OCI-LY7 (cell line): ENCODE measurements around the gene MLPH. TPM values are rescaled to one million over a fixed set of nuclear protein-coding genes. Genes with fewer than 3 reads are reported as not detected.

Source experiments
- BruUV-seq: library from RNA; stranded (reverse); fragments of 400-500 nt; replicated peaks from 2 replicates; lab custom pipeline; 2021; lab: Mats Ljungman, UMichigan
- CTCF ChIA-PET: fragments of 300-600 bp; sonication (Branson Sonifier 250); formaldehyde crosslinking; loops from one replicate; lab custom pipeline; 2022; ENCODE audit warnings: antibody characterized with exemption; ENCODE audit not compliant: unreplicated experiment; lab: Charles Lee
- POLR2A ChIA-PET: fragments of 300-600 bp; sonication (Branson Sonifier 250); formaldehyde crosslinking; loops from one replicate; lab custom pipeline; 2022; ENCODE audit warnings: antibody characterized with exemption; lab: Charles Lee
- DNase-seq: peaks from one replicate; pipeline ENCODE4 v3.0.0-alpha.2; 2015; ENCODE audit warnings: low spot score
- H2AFZ ChIP-seq: fragments of 200-600 bp; sonication (generic), shearing (Covaris generic); 2 replicates; pipeline ENCODE4 v1.6.1; 2014; ENCODE audit warnings: mild to moderate bottlenecking, antibody characterized with exemption, low read length, moderate library complexity
- H3K27ac ChIP-seq: fragments of 200-600 bp; sonication (generic); 2 replicates; pipeline ENCODE4 v1.5.1; 2014; ENCODE audit warnings: mixed run types, low read depth, mild to moderate bottlenecking, moderate library complexity, low read length, inconsistent platforms; ENCODE audit not compliant: poor library complexity, severe bottlenecking
- H3K36me3 ChIP-seq: fragments of 200-600 bp; sonication (generic); 2 replicates; pipeline ENCODE4 v1.6.1; 2014; ENCODE audit warnings: mild to moderate bottlenecking, antibody characterized with exemption, low read length, moderate library complexity, mixed read lengths; ENCODE audit not compliant: insufficient read depth
- H3K4me1 ChIP-seq: fragments of 200-600 bp; sonication (generic); 2 replicates; pipeline ENCODE4 v1.5.1; 2014; ENCODE audit warnings: mild to moderate bottlenecking, low read length; ENCODE audit not compliant: insufficient read depth, poor library complexity, severe bottlenecking
- H3K4me2 ChIP-seq: fragments of 200-600 bp; sonication (generic); 2 replicates; pipeline ENCODE4 v1.6.1; 2014; ENCODE audit warnings: mild to moderate bottlenecking, low read length
- H3K4me3 ChIP-seq: fragments of 200-600 bp; sonication (generic); 2 replicates; pipeline ENCODE4 v1.5.1; 2014; ENCODE audit warnings: mild to moderate bottlenecking, low read depth, low read length; ENCODE audit not compliant: poor library complexity, severe bottlenecking
- H3K79me2 ChIP-seq: fragments of 200-600 bp; sonication (generic); 2 replicates; pipeline ENCODE4 v1.6.1; 2016; ENCODE audit warnings: low read depth, mild to moderate bottlenecking, low read length, moderate library complexity, mixed read lengths; ENCODE audit not compliant: insufficient read depth
- H3K9me2 ChIP-seq: fragments of 200-600 bp; sonication (generic); 2 replicates; pipeline ENCODE4 v1.6.1; 2016; ENCODE audit warnings: mild to moderate bottlenecking, low read length, mixed read lengths; ENCODE audit not compliant: insufficient read depth
- H3K9me3 ChIP-seq: fragments of 200-600 bp; sonication (generic); 2 replicates; pipeline ENCODE4 v1.6.1; 2014; ENCODE audit warnings: mild to moderate bottlenecking, mixed run types, low read length, mixed read lengths
- H4K20me1 ChIP-seq: fragments of 200-600 bp; sonication (generic); 2 replicates; pipeline ENCODE4 v1.6.1; 2014; ENCODE audit warnings: mild to moderate bottlenecking, antibody characterized with exemption, low read length, moderate library complexity, mixed read lengths; ENCODE audit not compliant: insufficient read depth
- EZH2phosphoT487 ChIP-seq: fragments of 200-600 bp; sonication (generic); IDR thresholded peaks from 2 replicates; pipeline ENCODE4 v1.6.1; 2018; ENCODE audit warnings: low read depth, borderline replicate concordance, mild to moderate bottlenecking, mixed run types, antibody characterized with exemption, low read length, moderate library complexity, mixed read lengths
- intact Hi-C: fragments of 100-400 bp; cut with micrococcal nuclease; formaldehyde crosslinking; loops from one replicate; pipeline ENCODE4 v1.10.0; 2022; ENCODE audit not compliant: unreplicated experiment
- total RNA-seq, 2 experiments: library from RNA; depleted of rRNA in 1 of 2; stranded (reverse); fragments of >200 nt in 1 of 2; shearing (Covaris generic) in 1 of 2; gene quantifications; 2 replicates each; pipeline ENCODE4 v1.2.3, GENCODE V29; 2014 to 2022
- TF ChIP-seq, protein P1 (sequence below): fragments of 200-600 bp; sonication (generic); conservative IDR thresholded peaks from 2 replicates; pipeline ENCODE4 v1.5.1; 2014; ENCODE audit warnings: mild to moderate bottlenecking, antibody characterized with exemption, low read length, moderate library complexity, mixed read lengths

MLPH gene
- total RNA-seq, 2 experiments from 2014 or later, result not detected

DNA sequence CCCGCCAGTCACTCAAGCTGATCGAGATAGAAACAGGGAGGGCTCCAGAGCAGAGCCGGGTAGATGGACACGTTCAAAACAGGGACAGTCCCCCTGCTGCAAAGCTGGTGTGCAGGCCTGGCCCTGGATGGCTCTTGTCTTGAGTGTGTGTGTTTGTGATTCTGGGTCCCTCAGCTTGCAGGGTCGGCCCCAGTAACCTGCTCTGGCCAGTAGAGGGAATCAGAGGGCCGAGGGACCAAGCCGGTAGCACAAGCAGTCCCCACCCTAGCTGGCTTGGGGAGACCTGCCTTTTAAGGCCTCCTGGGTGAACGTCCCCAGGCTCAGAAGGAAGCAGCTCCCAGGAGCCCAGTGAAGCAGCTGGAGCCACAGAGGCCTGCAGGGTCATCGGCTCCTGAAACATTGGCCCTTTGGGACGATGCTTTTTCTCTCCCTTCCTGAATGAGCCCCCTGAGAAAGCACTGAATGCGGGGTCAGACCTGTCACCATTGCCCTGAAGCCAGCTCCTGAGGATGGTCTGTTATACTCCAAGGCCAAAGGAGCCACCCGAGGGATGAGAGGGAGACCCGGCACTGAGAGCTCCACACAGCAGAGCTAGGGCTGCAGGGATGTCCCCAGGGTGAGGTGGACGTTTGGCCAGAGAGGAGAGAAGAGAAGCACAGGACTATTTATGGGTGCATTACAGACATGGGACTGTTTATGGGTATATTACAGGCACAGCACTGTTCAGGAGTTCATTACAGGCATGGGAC is 15.4 kb upstream of the MLPH start:
- Histone ChIP-seq H3K36me3 (no peaks in the 10 kb centered on the region), H3K27ac (no peak overlapping the region), H2AFZ (no peak overlapping the region), H3K9me3 (no peaks in the 10 kb centered on the region), H3K4me1 (peaks cover 10% of the 10 kb centered on the region), H3K4me3 (no peak overlapping the region), H3K4me2 (no peak overlapping the region), H3K79me2 (no peaks in the 10 kb centered on the region), H4K20me1 (no peaks in the 10 kb centered on the region), H3K9me2 (no peaks in the 10 kb centered on the region)
- intact Hi-C loops, result loop anchor here (1.0 kb wide), 2 partner anchors 101 to 317 kb away; no protein-coding TSS in a partner anchor
- CTCF ChIA-PET, result interaction anchor here (0.5 to 1.1 kb wide), 4 partner anchors 28 to 832 kb away, joined by 3 to 7 read pairs (median 3); no protein-coding TSS in a partner anchor
- no peak for TF ChIP-seq EZH2phosphoT487
- TF ChIP-seq, protein P1, sequence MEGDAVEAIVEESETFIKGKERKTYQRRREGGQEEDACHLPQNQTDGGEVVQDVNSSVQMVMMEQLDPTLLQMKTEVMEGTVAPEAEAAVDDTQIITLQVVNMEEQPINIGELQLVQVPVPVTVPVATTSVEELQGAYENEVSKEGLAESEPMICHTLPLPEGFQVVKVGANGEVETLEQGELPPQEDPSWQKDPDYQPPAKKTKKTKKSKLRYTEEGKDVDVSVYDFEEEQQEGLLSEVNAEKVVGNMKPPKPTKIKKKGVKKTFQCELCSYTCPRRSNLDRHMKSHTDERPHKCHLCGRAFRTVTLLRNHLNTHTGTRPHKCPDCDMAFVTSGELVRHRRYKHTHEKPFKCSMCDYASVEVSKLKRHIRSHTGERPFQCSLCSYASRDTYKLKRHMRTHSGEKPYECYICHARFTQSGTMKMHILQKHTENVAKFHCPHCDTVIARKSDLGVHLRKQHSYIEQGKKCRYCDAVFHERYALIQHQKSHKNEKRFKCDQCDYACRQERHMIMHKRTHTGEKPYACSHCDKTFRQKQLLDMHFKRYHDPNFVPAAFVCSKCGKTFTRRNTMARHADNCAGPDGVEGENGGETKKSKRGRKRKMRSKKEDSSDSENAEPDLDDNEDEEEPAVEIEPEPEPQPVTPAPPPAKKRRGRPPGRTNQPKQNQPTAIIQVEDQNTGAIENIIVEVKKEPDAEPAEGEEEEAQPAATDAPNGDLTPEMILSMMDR, result peak; percentile 76
- POLR2A ChIA-PET, result interaction anchor here (0.6 to 1.2 kb wide), 3 partner anchors 30 to 385 kb away, joined by 3 to 4 read pairs (median 4); partner anchors contain the start of gene COPS8
- DNase-seq, result peak; percentile 64
- no TSS peak for BruUV-seq

DNA sequence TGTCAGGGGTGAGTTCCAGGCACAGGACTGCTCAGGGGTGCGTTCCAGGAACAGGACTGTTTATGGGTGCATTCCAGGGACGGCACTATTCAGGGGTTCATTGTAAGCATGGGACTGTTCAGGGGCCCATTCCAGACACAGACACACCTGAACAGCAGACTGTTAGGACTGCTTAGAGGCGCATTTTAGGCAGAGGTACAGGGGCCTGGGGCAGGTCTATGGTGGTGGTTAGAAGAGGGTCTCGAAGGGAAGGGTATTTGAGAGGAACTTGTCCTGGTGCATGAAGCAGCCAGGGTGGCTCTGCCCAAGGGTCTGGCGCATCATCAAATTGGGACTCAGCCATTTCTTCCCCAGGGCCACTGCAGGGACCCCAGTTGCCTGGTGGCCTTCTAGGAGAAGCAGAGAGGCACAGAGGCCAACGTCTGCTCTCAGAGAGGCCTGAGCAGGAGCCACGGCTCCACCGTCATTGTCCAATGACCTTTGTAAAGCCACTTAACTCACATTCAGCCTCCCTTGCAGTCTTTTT is 14.8 kb upstream of the MLPH start:
- no peak for TF ChIP-seq EZH2phosphoT487
- TF ChIP-seq, protein P1, result no peak
- intact Hi-C loops, result no loop called here
- Histone ChIP-seq H3K79me2 (no peaks in the 10 kb centered on the region), H3K4me1 (peaks cover 10% of the 10 kb centered on the region), H4K20me1 (no peaks in the 10 kb centered on the region), H3K9me2 (no peaks in the 10 kb centered on the region), H3K9me3 (no peaks in the 10 kb centered on the region), H3K36me3 (no peaks in the 10 kb centered on the region), H2AFZ (no peak overlapping the region), H3K4me3 (no peak overlapping the region), H3K27ac (no peak overlapping the region), H3K4me2 (no peak overlapping the region)
- no TSS peak for BruUV-seq
- ChIA-PET POLR2A (interaction anchor here (1.2 kb wide), 1 partner anchor 386 kb away, joined by 4 read pairs; the partner anchor contains the start of gene COPS8), CTCF (interaction anchor here (0.9 to 1.1 kb wide), 3 partner anchors 29 to 100 kb away, joined by 3 to 7 read pairs (median 3); no protein-coding TSS in a partner anchor)
- DNase-seq, result no peak
